Hematopoietic multipotent progenitor cell treated with erythropoietin and hydrocortisone succinate and interleukin-3 and kit ligand, for 4 days (in vitro differentiated cells): ENCODE measurements around the gene PARD6B.
"Not testable (repeated sequence)": the region's sequence is repeated elsewhere in the genome, so short reads cannot be mapped to it uniquely, and the experiment has no call there.

Source experiments
- DNase-seq: peaks from one replicate; pipeline ENCODE4 v3.0.0-alpha.2; 2015

The PARD6B gene

DNA sequence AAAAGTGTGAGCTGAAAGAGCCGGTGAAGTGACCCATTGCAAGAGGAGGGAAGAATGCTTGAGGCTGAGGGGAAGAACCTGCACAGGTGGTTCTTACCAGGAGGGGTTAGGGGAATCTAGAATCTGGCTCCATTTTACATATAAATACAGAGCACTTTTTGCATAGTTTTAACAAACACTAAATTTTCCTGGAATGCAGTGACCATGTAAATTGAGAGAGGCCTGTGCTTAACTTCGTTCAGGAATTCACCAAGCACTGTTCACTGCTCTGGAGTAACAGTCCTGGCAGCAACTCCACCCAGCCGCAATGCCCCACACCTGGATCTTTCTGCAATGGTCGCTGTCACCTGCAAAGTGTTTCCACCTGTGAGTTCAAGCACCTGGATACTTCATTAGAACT, 26.9 kb upstream of the PARD6B start:
- no peak for DNase-seq

DNA sequence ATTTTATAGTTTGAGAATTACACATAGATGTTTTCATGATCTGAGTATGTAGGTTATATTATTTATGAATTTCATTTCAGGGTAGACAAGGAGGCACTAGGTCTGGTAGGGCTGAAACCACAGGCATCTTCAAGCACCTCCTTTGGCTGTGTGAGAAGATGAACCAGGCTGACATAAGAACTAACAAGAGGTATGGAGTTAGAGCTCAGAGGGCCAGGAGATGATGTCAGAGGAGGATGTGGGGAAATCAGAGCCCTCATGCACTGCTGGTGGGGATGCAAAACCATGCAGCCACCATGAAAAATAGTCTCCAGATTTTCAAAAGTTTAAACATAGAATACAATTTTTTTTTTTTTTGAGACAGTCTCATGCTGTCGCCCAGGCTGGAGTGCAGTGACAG, 26.4 kb upstream of the PARD6B start:
- DNase-seq, result no peak

DNA sequence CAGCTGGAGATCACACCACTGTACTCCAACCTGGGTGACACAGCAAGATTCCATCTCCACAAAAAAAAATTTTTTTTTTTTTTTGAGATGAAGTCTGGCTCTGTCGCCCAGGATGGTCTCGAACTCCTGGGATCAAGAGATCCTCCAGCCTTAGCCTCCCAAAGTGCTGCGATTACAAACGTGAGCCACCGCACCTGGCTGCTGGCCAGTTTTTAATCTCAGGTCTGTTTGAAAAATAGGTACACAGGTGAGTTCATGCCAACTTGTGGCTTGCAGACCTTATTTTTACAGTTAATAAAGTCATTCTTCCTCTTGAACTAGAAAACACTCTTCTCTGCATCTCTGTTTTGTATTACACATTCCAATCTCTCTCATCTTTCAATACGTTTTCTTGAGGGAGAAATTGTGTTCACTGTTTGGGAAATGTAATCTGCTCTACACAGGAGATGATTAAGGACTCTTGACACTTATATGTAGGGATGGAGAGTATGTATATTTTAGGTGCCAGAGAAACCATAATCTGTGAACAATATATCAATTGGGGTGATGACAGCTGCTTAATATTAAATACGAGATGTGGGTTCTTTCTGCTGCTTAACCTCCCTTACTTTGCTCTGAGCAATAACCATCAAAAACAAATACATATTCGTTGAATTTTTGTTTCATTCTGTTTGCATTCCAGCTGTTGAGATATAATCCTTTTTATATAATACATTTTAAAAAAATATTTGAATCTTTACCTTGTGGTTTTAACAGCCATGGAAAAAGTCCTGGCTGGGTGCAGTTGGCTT, 22.3 kb upstream of the PARD6B start:
- no peak for DNase-seq

DNA sequence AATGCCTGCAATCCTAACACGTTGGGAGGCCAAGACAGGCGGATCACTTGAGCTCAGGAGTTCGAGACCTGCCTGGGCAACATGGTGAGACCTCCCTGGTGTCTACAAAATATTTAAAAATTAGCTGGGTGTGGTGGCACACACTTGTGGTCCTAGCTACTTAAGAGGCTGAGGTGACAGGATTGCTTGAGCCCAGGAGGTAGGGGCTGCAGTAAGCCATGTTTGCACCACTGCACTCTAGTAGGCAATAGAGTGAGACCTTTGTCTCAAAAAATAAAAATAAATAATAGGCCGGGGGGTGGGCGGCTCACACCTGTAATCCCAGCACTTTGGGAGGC, 21.8 kb upstream of the PARD6B start:
- no peak for DNase-seq

DNA sequence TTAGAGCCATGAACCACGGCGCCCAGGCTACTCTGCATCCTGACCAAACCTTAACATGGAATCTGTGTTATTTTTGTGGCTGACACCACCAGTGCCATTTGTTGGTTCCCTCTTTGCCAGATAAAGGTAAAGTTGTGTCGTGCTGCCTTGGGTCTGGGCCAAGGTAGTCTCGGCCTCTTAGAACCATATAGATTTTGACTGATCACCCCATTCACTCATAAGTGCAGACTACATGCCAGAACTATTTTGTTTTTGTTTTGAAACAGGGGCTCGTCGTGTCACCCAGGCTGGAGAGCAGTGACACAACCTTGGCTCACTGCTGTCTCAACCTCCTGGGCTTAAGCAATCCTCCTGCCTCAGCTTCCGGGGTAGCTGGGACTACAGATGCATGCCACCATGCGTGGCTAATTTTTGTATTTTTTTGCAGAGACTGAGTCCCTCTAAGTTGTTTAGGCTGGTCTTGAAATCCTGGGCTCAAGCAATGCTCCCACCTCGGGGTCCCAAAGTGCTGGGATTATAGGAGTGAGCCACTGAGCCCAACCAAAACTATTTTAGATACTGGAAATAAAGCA, 20.8 kb upstream of the PARD6B start:
- DNase-seq, result no peak

DNA sequence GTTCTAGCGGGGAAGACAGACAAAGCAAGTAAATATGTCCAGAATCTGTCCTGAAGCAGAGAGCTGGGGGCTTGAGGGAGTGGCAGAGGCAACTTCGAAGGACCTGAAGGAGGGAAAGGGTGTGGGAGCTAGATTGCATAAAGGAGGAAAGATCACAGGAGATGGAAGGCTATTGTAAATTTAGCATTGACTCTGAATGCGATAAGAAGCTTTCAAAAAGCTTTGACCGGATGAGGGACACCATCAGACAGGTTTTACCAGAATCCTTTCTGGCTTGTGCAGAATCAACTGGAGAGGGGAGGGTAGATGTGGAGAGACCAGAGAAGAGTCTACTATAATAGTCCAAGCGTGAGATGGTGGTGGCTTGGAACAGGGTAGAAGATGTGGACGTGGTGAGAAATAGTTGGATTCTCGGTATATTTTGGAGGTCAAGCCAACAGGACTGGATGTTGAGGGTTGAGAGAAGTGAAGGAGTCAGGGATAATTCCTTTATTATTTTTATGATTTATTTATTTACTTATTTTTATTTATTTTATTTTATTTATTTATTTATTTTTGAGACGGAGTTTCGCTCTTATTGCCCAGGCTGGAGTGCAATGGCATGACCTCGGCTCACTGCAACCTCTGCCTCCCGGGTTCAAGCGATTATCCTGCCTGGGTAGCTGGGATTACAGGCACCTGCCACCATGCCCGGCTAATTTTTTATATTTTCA, 20.1 kb upstream of the PARD6B start:
- DNase-seq, result no peak

DNA sequence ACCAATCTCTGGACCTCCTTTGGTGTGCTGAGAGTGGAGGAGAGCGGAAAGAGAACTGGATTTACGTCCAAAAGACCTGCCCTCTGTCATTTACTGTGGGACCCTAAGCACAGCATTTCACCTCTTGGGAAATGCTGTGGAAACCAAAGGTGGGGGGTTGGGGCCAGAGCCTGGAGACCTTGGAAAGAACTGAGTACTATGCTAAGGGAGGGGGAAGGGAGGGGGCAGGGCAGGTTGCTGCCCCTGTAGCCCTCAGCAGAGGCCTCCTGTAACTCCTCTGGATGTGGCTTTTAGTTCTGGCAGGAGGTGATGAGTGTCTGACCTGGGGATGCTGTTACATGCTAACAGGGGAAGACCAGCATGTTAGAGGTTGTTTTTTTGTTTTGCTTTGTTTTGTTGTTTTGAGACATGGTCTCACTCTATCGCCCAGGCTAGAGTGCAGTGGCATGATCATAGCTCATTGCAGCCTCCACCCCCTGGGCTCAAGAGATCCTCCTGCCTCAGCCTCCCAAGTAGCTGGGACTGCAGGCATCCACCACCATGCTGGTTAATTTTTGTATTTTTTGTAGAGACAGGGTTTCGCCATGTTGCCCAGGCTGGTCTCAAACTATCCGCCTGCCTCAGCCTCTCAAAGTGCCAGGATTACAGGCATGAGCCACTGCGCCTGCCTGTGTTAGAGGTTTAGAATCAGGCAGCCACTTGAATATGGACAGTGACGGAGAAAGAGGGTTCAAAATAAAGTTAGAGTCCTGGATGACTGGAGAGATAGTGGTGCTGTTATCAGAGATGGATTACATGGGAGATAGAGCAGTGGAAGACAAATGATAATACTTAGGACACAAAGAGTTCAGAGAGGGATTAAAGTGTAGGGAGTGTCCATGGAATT, 18.4 kb upstream of the PARD6B start:
- DNase-seq, result no peak

DNA sequence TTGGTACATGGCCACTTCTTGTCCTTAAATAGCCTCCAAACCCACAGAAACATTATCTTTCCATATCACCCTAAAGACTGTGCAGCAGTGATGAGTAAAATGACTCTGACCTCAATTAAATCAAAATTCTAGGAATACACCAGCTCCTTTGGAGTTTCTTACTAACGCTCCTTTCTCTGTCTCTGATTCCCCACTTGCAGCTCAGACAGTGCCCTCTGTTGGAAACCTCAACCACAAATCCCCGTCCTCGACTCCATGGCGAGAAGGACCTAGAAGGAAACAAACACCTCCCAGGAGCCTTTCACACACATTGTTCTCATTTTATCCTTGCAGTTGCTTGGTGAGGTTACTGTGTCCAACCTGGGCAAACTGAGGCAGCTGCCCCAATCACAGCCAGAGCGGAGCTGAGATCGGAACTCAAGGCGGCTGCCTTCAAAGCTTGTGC, 17.7 kb upstream of the PARD6B start:
- peak; percentile 58 for DNase-seq

DNA sequence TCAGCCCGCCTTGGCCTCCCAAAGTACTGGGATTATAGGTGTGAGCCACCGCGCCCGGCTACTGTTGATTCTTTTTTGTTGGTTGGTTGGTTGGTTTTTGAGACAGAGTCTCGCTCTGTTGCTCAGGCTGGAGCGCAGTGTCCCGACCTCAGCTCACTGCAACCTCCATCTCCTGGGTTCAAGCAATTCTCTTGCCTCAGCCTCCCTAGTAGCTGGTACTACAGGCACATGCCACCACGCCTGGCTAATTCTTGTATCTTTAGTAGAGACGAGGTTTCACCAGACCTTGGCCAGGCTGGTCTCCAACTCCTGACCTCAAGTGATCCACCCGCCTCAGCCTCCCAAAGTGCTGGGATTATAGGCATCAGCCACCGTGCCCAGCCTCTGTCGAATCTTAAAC, 17.0 kb upstream of the PARD6B start:
- not testable (repeated sequence) for DNase-seq

DNA sequence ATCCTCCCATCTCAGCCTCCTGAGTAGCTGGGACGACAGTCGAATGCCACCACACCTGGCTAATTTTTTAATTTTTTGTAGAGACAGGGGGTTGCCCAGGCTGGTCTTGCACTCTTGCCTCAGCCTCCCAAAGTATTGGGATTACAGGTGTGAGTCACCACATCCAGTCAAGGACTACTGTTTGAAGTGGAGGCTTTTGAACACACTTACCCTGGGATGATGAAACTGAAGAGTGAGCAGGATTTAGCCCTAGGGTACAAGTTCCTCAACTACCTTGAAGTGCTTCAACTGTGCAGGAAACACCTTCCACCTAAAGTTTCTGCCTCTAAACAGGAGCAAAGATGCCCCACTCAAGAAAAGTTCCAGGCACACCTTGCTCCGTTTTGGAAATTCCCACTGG, 15.7 kb upstream of the PARD6B start:
- DNase-seq, result no peak

DNA sequence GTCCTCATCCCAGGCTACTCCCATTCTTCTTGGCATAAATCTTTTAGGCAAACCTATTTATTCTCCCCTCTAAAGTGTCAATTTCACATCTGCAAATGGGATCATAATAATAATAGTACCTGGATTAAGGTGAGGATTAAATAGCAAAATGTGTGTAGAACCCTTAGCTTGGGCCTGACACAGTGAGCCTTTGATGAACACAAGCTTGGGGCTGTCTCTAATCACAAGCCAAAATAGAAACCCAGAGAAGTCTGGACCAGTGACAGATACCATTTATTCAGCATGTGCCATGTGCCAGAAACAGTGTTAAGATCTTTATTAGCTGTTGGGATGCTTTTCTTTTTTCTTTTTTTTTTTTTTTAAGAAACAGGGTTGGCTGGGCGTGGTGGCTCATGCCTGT, 14.9 kb upstream of the PARD6B start:
- DNase-seq, result no peak

DNA sequence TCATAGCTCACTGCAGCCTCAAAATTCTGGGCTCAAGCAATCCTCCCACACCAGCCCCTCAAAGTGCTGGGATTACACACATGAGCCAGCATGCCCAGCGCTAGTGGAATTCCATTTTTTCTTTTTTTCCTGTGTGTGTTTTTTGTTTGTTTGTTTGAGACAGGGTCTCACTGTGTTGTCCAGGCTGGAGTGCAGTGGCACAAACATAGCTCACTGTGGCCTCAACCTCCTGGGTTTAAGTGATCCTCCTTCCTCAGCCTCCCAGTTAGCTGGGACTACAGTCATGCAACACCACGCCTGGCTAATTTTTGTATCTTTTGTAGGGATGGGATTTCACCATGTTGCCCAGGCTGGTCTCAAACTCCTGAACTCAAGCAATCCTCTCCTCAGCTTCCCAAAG, 14.1 kb upstream of the PARD6B start:
- DNase-seq, result no peak

DNA sequence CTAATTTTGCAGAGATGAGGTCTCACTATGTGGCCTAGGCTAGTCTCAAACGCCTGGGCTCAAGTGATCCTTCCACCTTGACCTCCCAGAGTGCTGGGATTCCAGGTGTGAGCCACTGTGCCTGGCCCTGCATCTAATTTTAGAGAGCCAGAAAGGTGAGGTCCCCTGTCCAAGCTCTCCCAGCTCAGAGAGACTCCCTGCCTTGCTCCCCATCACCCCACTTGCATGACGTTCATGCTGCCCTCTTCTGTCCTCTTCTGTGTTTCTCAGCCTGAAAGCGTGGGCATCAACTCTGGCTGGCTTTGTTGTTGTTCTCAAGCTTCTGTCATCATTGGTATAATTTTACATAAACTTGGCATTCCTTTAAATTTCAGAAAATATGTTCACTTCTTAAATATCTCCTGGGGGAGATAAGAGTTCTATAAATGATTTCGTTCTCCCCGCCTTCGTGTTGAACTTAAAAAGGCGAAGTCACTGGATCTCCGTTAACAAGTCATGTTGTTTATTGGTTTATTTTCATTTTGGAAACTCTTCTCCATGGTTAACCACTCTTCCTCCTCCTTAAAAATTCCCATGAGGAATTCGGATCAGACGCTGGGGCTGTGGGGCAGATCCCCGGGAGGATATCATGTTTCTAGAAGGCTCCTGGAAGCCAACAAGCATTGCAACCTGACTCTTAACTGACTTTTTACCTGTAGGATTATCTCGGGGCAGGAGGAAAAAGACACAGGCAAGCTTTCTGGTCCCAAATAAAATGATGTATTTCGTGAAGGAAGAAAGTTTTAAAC, 13.2 kb upstream of the PARD6B start:
- peak; percentile 49 for DNase-seq

DNA sequence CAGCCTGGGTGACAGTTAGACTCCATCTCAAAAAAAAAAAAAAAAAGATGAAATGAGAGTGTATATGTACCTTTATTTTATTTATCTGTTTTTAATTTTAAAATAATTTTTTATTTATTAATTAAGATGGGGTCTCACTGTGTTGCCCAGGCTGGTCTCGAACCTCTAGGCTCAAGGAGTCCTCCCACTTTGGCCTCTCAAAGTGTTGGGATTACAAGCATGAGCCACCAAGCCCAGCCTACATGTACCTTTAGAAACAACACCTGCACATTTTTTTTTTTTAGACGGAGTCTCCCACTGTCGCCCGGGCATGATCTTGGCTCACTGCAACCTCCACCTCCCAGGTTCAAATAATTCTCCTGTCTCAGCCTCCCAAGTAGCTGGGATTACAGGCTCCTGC, 12.1 kb upstream of the PARD6B start:
- no peak for DNase-seq

DNA sequence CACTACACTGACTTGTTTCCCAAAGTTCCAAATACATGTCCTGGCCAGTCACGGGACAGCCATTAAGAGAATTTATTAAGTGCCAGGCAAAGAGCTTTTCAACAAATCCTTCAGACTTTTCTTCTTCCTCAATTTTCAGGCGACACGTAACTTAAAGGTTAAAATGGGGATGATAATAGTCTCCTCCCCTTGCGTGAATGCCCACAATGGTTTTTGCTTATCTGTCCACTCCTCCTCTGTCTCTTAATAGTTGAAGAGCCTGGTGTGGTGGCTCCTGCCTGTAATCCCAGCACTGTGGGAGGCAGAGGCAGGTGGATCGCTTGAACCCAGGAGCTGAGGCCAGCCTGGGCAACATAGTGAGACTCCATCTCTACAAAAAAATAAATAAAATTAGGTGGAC, 11.4 kb upstream of the PARD6B start:
- peak; percentile 72 for DNase-seq

DNA sequence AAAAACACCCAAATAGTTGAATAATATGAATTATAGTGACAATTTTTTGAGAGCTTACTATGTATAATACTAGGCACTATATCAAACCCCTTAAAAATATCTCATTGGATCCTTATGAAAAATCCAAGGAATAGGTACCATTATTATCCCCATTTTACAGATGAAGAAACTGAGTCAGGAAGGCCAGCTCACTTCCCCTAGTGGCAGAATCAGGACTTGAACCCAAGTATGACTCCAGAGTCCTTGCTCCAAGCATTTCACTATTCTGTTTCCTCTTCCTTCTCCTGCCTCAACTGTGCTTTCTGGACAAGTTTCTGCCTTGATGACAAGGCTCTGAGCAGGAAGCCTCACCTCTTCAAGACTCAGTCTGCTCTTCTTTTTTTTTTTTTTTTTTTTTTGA, 10.8 kb upstream of the PARD6B start:
- DNase-seq, result no peak

DNA sequence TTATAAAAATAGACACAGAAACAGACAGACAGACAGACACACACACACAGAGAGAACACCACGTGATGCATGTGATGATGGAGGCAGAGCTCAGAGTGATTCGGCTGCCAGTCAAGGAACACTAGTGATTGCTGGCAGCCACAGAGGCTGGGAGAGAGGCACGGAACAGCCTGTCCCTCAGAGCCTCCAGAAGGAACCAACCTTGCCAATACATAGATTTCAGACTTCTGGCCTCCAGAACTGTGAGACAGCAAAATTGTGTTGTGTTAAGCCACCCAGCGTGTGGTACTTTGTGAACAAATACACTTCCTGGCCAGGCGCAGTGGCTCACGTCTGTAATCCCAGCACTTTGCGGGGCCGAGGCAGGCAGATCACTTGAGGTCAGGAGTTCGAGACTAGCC, 9.5 kb upstream of the PARD6B start:
- no peak for DNase-seq

DNA sequence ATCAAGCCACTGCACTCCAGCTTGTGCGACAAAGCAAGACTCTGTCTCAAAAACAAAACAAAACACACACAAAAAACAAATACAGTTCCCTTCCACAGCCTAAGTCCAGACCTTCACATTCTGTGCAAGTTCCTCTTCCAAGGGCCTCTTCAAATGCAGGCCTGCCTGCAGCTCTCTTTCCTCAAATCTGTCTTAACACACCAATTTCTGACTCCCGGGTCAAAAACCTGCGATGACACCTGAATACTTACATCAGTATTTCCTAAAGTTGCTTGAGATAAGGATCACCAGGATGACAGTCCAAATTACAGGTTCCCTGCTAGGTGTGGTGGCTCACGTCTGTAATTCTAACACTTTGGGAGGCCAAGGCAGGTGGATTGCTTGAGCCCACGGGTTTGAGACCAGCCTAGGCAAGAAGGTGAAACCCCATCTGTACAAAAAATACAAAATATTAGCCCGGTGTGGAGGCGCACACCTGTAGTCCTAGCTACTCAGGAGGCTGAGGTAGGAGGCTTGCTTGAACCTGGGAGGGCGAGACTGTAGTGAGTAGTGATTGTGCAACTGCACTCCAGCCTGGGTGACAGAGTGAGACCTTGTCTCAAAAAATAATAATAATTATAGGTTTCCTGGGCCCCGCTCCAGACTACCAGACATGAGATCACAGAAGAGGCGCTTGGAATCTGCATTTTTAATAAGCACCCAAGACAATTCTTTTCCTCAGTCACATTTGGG, 8.8 kb upstream of the PARD6B start:
- no peak for DNase-seq

DNA sequence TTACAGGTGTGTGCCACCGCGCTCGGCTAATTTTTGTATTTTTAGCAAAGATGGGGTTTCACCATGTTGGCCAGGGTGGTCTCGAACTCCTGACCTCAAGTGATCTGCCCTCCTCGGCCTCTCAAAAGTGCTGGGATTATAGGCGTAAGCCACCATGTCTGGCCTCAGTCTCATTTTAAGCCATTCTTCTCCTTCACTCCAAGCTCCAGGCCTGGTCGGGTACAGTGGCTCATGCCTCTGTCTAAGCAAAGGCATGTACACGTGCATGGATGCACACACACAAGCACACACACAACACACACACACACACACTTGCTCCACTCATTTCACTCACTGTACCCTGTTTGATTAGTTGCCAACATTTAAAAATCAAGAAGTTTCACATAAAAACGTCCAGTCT, 7.7 kb upstream of the PARD6B start:
- no peak for DNase-seq

DNA sequence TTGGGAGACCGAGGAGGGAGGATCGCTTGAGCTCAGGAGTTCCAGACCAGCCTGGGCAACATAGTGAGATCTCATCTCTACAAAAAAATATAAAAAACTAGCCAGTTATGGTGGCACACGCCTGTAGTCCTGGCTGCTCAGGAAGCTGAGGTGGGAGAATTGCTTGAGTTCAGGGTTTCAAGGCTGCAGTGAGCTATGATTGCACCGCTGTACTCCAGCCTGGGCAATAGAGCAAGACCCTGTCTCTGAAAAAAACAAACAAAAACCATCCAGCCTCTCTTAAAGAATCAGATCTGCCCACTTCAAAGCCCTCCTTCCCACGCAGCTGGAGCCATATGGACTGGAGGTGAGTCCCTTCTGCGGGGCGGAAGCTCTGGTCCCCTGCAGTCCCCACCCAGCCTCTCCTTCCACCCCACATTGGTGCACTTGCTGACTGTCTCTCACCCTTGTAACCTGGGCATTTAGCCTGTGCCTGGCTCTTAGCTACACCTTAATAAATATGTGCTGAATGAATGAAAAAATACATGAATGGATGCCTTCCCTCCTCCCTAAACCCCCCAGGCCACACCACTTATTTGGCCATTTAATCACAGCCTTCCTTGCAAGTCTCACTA, 7.2 kb upstream of the PARD6B start:
- DNase-seq, result no peak
